Trophoblast cell (in vitro differentiated cells and primary cell): ENCODE data around the gene RAD1.

ENCODE experiments used
- DNase-seq, 2 donors: peaks; one replicate each; pipeline ENCODE4 v3.0.0-alpha.2; 2016
- H2AFZ ChIP-seq: 2 replicates; pipeline ENCODE4 v1.6.1; 2013; ENCODE audit warnings: low read length, moderate library complexity, mild to moderate bottlenecking; ENCODE audit not compliant: insufficient read depth, poor library complexity
- H2AK5ac ChIP-seq: 2 replicates; pipeline ENCODE4 v1.6.1; 2013; ENCODE audit warnings: mild to moderate bottlenecking, low read length
- H2BK120ac ChIP-seq: 2 replicates; pipeline ENCODE4 v1.6.1; 2013; ENCODE audit warnings: low read length, mild to moderate bottlenecking, moderate library complexity; ENCODE audit not compliant: insufficient read depth, poor library complexity
- H2BK12ac ChIP-seq: 2 replicates; pipeline ENCODE4 v1.6.1; 2013; ENCODE audit warnings: mild to moderate bottlenecking, low read length, moderate library complexity
- H2BK5ac ChIP-seq: 2 replicates; pipeline ENCODE4 v1.6.1; 2013; ENCODE audit warnings: low read length, low read depth, moderate library complexity, mild to moderate bottlenecking; ENCODE audit not compliant: poor library complexity
- H3K14ac ChIP-seq: 2 replicates; pipeline ENCODE4 v1.6.1; 2013; ENCODE audit warnings: mild to moderate bottlenecking, low read length
- H3K18ac ChIP-seq: 2 replicates; pipeline ENCODE4 v1.6.1; 2013; ENCODE audit warnings: mild to moderate bottlenecking, low read length
- H3K23ac ChIP-seq: 2 replicates; pipeline ENCODE4 v1.6.1; 2013; ENCODE audit warnings: low read length
- H3K27ac ChIP-seq: 2 replicates; pipeline ENCODE4 v1.5.1; 2013; ENCODE audit warnings: low read depth, mild to moderate bottlenecking, inconsistent platforms, low read length, moderate library complexity
- H3K27me3 ChIP-seq: 2 replicates; pipeline ENCODE4 v1.6.1; 2013; ENCODE audit warnings: inconsistent platforms, mild to moderate bottlenecking, low read length, moderate library complexity; ENCODE audit not compliant: insufficient read depth
- H3K36me3 ChIP-seq, 2 experiments: 1 replicate in 1 of 2; 2 replicates in 1 of 2; pipeline ENCODE4 v1.6.1; 2013; ENCODE audit warnings: low read length in 2 of 2, mild to moderate bottlenecking in 2 of 2, moderate library complexity in 1 of 2; ENCODE audit not compliant: insufficient read depth in 2 of 2, control insufficient read depth in 1 of 2
- H3K4ac ChIP-seq: 2 replicates; pipeline ENCODE4 v1.6.1; 2013; ENCODE audit warnings: low read depth, mild to moderate bottlenecking, low read length, moderate library complexity
- H3K4me1 ChIP-seq, 2 experiments: 1 replicate in 1 of 2; 2 replicates in 1 of 2; pipeline ENCODE4 v1.6.1; 2013; ENCODE audit warnings: low read length in 2 of 2, mild to moderate bottlenecking in 2 of 2, moderate library complexity in 1 of 2; ENCODE audit not compliant: insufficient read depth in 2 of 2, control insufficient read depth in 1 of 2
- H3K4me2 ChIP-seq: 2 replicates; pipeline ENCODE4 v1.6.1; 2013; ENCODE audit warnings: inconsistent platforms, mild to moderate bottlenecking, low read length, moderate library complexity
- H3K4me3 ChIP-seq: 2 replicates; pipeline ENCODE4 v1.5.1; 2013; ENCODE audit warnings: mild to moderate bottlenecking, low read depth, low read length, inconsistent platforms
- H3K79me1 ChIP-seq: one replicate; pipeline ENCODE4 v1.6.1; 2013; ENCODE audit warnings: low read length
- H3K79me2 ChIP-seq: 2 replicates; pipeline ENCODE4 v1.6.1; 2013; ENCODE audit warnings: low read length, mild to moderate bottlenecking; ENCODE audit not compliant: control insufficient read depth, insufficient read depth, poor library complexity
- H3K9ac ChIP-seq: 2 replicates; pipeline ENCODE4 v1.6.1; 2013; ENCODE audit warnings: mild to moderate bottlenecking, low read length
- H3K9me3 ChIP-seq: 2 replicates; pipeline ENCODE4 v1.6.1; 2013; ENCODE audit warnings: low read depth, mild to moderate bottlenecking, control low read depth, inconsistent platforms, low read length; ENCODE audit not compliant: insufficient read depth
- H4K12ac ChIP-seq: 2 replicates; pipeline ENCODE4 v1.6.1; 2013; ENCODE audit warnings: low read depth, mild to moderate bottlenecking, low read length, moderate library complexity
- H4K8ac ChIP-seq: 2 replicates; pipeline ENCODE4 v1.6.1; 2013; ENCODE audit warnings: low read depth, mild to moderate bottlenecking, low read length, moderate library complexity
- H4K91ac ChIP-seq: one replicate; pipeline ENCODE4 v1.6.1; 2013; ENCODE audit warnings: low read depth, mild to moderate bottlenecking, low read length, moderate library complexity
- WGBS: extraction: QIAGEN DNeasy Blood & Tissue Kit; methylation state at CpG from one replicate; pipeline ENCODE4 v1.1.7; 2013; ENCODE audit warnings: missing lambda C conversion rate; ENCODE audit not compliant: insufficient read length, insufficient coverage; ENCODE audit errors: extremely low coverage; 5-methylcytosine and 5-hydroxymethylcytosine counted together

RAD1 gene

DNA sequence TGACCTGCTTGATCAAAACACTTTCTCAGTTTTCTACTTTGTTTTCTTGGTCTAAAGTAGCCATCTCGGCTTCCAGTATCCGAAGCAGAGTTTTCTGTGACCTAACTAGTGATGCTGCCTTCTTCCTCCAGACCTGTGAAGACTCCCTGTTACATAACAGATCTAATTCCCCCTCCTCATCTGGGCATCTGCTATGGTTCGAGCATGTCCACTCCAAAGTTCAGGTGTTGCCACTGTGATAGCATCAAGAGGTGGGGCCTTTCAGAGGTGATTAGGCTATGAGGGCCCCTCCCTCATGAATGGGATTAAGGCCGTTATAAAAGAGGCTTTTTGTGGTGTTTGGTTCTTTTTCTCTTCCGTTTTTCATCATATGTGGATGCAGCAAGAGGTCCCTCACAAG lies 56.1 kb downstream of the RAD1 start:
- H2AK5ac ChIP-seq: no peak overlapping the region
- no CpG with 5 or more reads among the region's 5 CpGs for WGBS
- no peaks in the 10 kb centered on the region for H3K4me1 ChIP-seq
- H3K14ac ChIP-seq: no peak overlapping the region
- no peak overlapping the region for H3K9ac ChIP-seq
- no peak overlapping the region for H2BK120ac ChIP-seq
- no peaks in the 10 kb centered on the region for H3K79me1 ChIP-seq
- no peak overlapping the region for H3K23ac ChIP-seq
- no peaks in the 10 kb centered on the region for H3K36me3 ChIP-seq
- H2AFZ ChIP-seq: no peak overlapping the region
- no peak overlapping the region for H2BK5ac ChIP-seq
- no peak overlapping the region for H4K8ac ChIP-seq
- DNase-seq: no peak
- H3K18ac ChIP-seq: no peak overlapping the region
- H3K79me2 ChIP-seq: no peaks in the 10 kb centered on the region
- no peak overlapping the region for H4K91ac ChIP-seq
- no peak overlapping the region for H3K4me3 ChIP-seq
- H3K4ac ChIP-seq: no peak overlapping the region
- H3K27me3 ChIP-seq: no peaks in the 10 kb centered on the region
- H2BK12ac ChIP-seq: no peak overlapping the region
- H4K12ac ChIP-seq: no peak overlapping the region
- H3K4me2 ChIP-seq: no peak overlapping the region
- H3K27ac ChIP-seq: no peak overlapping the region
- no peaks in the 10 kb centered on the region for H3K9me3 ChIP-seq

DNA sequence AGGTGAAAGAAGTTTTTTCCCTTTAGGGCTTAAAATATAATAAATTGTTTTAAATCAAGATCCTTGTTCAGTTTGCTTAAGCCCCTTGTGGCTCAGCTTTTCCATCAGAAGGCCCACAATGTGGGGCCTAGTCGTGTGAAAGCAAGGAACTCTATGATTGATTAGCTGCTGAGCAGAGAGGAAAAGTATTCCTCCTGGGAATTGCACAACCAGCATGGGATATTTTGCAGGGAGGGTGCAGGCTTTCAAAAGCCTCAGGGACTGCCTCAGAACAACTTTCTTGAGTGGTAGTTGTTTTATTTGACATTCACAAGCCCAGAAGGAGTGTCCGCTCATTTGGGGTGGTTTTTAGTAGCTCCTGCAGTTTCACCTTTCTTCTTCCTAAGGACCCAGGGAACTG lies 56.5 kb downstream of the RAD1 start:
- Histone ChIP-seq H3K4me2 (no peak overlapping the region), H4K8ac (no peak overlapping the region), H3K79me2 (no peaks in the 10 kb centered on the region), H4K91ac (no peak overlapping the region), H2AK5ac (no peak overlapping the region), H3K23ac (no peak overlapping the region), H3K27me3 (no peaks in the 10 kb centered on the region), H3K27ac (no peak overlapping the region), H3K14ac (no peak overlapping the region), H4K12ac (no peak overlapping the region), H2AFZ (no peak overlapping the region), H3K18ac (no peak overlapping the region), H3K4me3 (no peak overlapping the region), H3K9me3 (no peaks in the 10 kb centered on the region), H2BK5ac (no peak overlapping the region), H3K36me3 (no peaks in the 10 kb centered on the region), H2BK12ac (no peak overlapping the region), H3K4ac (no peak overlapping the region), H3K79me1 (no peaks in the 10 kb centered on the region), H3K9ac (no peak overlapping the region), H2BK120ac (no peak overlapping the region), H3K4me1 (no peaks in the 10 kb centered on the region)
- WGBS: no CpG with 5 or more reads among the region's 2 CpGs
- peak in 1 of 2 donors; percentile 12 for DNase-seq

DNA sequence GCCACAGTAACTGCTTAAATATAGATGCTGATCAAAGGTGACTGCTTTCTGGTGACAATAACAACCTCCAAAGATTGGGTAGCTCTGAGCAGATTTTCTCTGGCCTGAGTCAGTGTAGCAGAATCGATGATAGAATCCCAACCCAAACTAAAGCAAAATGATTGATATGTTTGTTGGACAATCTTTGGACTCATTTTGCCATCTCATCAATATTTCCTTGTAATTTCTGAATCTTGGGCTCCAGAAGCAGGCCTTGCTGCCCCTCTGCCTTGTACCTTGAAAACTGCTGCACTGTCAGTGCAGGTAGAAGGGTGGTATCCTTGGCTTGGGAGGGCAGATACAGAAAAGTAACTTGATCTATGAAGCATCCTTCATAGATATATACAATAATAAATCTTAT lies 57.4 kb downstream of the RAD1 start:
- no peak overlapping the region for H2AK5ac ChIP-seq
- no peaks in the 10 kb centered on the region for H3K36me3 ChIP-seq
- no peak overlapping the region for H3K4me3 ChIP-seq
- H2AFZ ChIP-seq: no peak overlapping the region
- no peak overlapping the region for H3K18ac ChIP-seq
- H3K79me2 ChIP-seq: no peaks in the 10 kb centered on the region
- H3K4ac ChIP-seq: no peak overlapping the region
- H4K8ac ChIP-seq: no peak overlapping the region
- H2BK5ac ChIP-seq: no peak overlapping the region
- no peaks in the 10 kb centered on the region for H3K27me3 ChIP-seq
- no peak overlapping the region for H4K91ac ChIP-seq
- no CpG with 5 or more reads among the region's 1 CpG for WGBS
- H3K14ac ChIP-seq: no peak overlapping the region
- no peak overlapping the region for H4K12ac ChIP-seq
- H2BK12ac ChIP-seq: no peak overlapping the region
- H3K4me2 ChIP-seq: no peak overlapping the region
- H3K9ac ChIP-seq: no peak overlapping the region
- DNase-seq: no peak
- H2BK120ac ChIP-seq: no peak overlapping the region
- no peaks in the 10 kb centered on the region for H3K79me1 ChIP-seq
- H3K4me1 ChIP-seq: no peaks in the 10 kb centered on the region
- no peak overlapping the region for H3K27ac ChIP-seq
- H3K23ac ChIP-seq: no peak overlapping the region
- no peaks in the 10 kb centered on the region for H3K9me3 ChIP-seq

DNA sequence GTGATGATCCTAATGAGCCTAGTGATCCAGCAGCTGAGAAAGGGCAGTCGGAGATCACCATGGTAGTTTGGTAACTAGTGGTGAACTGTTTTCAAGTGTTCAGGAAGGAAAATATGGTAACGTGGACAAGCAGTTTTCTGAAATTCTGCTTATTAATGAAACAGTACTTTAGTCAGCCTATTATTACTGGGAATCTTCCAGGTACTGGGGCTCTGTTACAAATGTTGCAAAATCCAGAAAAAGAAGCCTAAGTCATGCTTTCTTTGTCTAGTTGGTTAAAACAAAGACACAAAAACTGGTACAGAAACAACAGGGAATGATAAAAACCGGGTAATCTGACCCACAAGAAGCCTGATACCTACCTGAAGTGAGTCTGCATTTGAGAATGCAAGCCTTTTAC lies 58.1 kb downstream of the RAD1 start:
- H2AK5ac ChIP-seq: no peak overlapping the region
- H3K9ac ChIP-seq: no peak overlapping the region
- no peaks in the 10 kb centered on the region for H3K79me1 ChIP-seq
- WGBS: no CpG with 5 or more reads among the region's 3 CpGs
- H4K12ac ChIP-seq: no peak overlapping the region
- no peak overlapping the region for H4K8ac ChIP-seq
- H3K27ac ChIP-seq: no peak overlapping the region
- no peak overlapping the region for H3K4me3 ChIP-seq
- H3K4me2 ChIP-seq: no peak overlapping the region
- no peak overlapping the region for H2AFZ ChIP-seq
- no peak overlapping the region for H2BK5ac ChIP-seq
- no peak overlapping the region for H4K91ac ChIP-seq
- no peak for DNase-seq
- no peaks in the 10 kb centered on the region for H3K36me3 ChIP-seq
- H3K18ac ChIP-seq: no peak overlapping the region
- no peaks in the 10 kb centered on the region for H3K79me2 ChIP-seq
- H3K4me1 ChIP-seq: no peaks in the 10 kb centered on the region
- no peak overlapping the region for H2BK120ac ChIP-seq
- H3K27me3 ChIP-seq: no peaks in the 10 kb centered on the region
- H3K14ac ChIP-seq: no peak overlapping the region
- H3K9me3 ChIP-seq: no peaks in the 10 kb centered on the region
- H3K4ac ChIP-seq: no peak overlapping the region
- H3K23ac ChIP-seq: no peak overlapping the region
- no peak overlapping the region for H2BK12ac ChIP-seq
